Measurements from ENCODE around the gene TBC1D24. TPM values are rescaled to one million over a fixed set of nuclear protein-coding genes. Genes with fewer than 3 reads are reported as not detected.

The TBC1D24 gene
- total RNA-seq, 2 experiments from 2014 or later = 18.7 to 23.3 TPM

- Mint-ChIP-seq H3K36me3 (no peaks in the 10 kb centered on the region), H3K4me1 (peaks cover 8% of the 10 kb centered on the region), H3K9me3 (ENCODE audit: low read depth) (no peaks in the 10 kb centered on the region), H3K27me3 (no peaks in the 10 kb centered on the region), H3K4me3 (no peak overlapping the region), H3K27ac (no peak overlapping the region)
- ATAC-seq (peak; percentile 66), DNase-seq (no peak)
- CTCF ChIA-PET = interaction anchor here (1.5 kb wide), 1 partner anchor 256 kb away, joined by 4 read pairs; the partner anchor contains the start of gene ECI1
These were observed 32.2 kb downstream of the TBC1D24 start for GRCh38 chr16:2507052-2507659.

- DNase-seq = no peak
These were observed 32.7 kb downstream of the TBC1D24 start for GRCh38 chr16:2507665-2508064.

GRCh38 chr16:2508722-2509400 is 33.9 kb downstream of the TBC1D24 start:
- CTCF ChIA-PET = no interaction called here

More at GRCh38 chr16:2507665-2508064, 32.7 kb downstream of the TBC1D24 start:
- Mint-ChIP-seq H3K4me1 (peaks cover 11% of the 10 kb centered on the region), H3K27me3 (no peaks in the 10 kb centered on the region), H3K4me3 (no peak overlapping the region), H3K36me3 (no peaks in the 10 kb centered on the region), H3K9me3 (ENCODE audit: low read depth) (no peaks in the 10 kb centered on the region), H3K27ac (no peak overlapping the region)
- no peak for ATAC-seq
- CTCF ChIA-PET = interaction anchor here (1.5 kb wide), 1 partner anchor 257 kb away, joined by 4 read pairs; the partner anchor contains the start of gene ECI1

GRCh38 chr16:2511128-2511800 is 36.3 kb downstream of the TBC1D24 start:
- ATAC-seq (no peak), DNase-seq (no peak)
- CTCF ChIA-PET = interaction anchor here (1.0 to 1.7 kb wide), 2 partner anchors 10 to 171 kb away, joined by 3 to 5 read pairs; partner anchors contain the start of gene ABCA3
- no peak overlapping the region for H3K4me3 Mint-ChIP-seq
- peaks cover 35% of the 10 kb centered on the region for H3K4me1 Mint-ChIP-seq
- no peaks in the 10 kb centered on the region for H3K27me3 Mint-ChIP-seq
- H3K9me3 Mint-ChIP-seq (ENCODE audit: low read depth) = no peaks in the 10 kb centered on the region
- H3K36me3 Mint-ChIP-seq = peaks cover under 1% of the 10 kb centered on the region
- no peak overlapping the region for H3K27ac Mint-ChIP-seq

More at GRCh38 chr16:2508722-2509400, 33.9 kb downstream of the TBC1D24 start:
- no peaks in the 10 kb centered on the region for H3K36me3 Mint-ChIP-seq
- no peaks in the 10 kb centered on the region for H3K27me3 Mint-ChIP-seq
- DNase-seq = no peak
- no peaks in the 10 kb centered on the region for H3K9me3 Mint-ChIP-seq (ENCODE audit: low read depth)
- peaks cover 19% of the 10 kb centered on the region for H3K4me1 Mint-ChIP-seq
- H3K4me3 Mint-ChIP-seq = no peak overlapping the region
- no peak for ATAC-seq
- H3K27ac Mint-ChIP-seq = no peak overlapping the region

- H3K4me3 Mint-ChIP-seq = peak overlapping the region; percentile 9
- H3K27me3 Mint-ChIP-seq = no peaks in the 10 kb centered on the region
- peak overlapping the region; percentile 29 for H3K27ac Mint-ChIP-seq
- no peaks in the 10 kb centered on the region for H3K9me3 Mint-ChIP-seq (ENCODE audit: low read depth)
- peaks cover 42% of the 10 kb centered on the region for H3K4me1 Mint-ChIP-seq
- ATAC-seq = no peak
- DNase-seq = no peak
- peaks cover 4% of the 10 kb centered on the region for H3K36me3 Mint-ChIP-seq
- CTCF ChIA-PET = interaction anchor here (1.0 to 1.7 kb wide), 3 partner anchors 11 to 172 kb away, joined by 3 to 5 read pairs (median 3); partner anchors contain the start of gene ABCA3
These were observed 37.2 kb downstream of the TBC1D24 start for GRCh38 chr16:2511996-2512734.

- CTCF ChIA-PET = interaction anchor here (0.6 to 2.4 kb wide), 6 partner anchors 11 to 414 kb away, joined by 3 to 13 read pairs (median 3); partner anchors contain the start of gene CCNF
- ATAC-seq (no peak), DNase-seq (peak; percentile 54)
- Mint-ChIP-seq H3K4me3 (peak overlapping the region; percentile 85), H3K36me3 (peaks cover 4% of the 10 kb centered on the region), H3K27ac (peak overlapping the region; percentile 84), H3K9me3 (ENCODE audit: low read depth) (no peaks in the 10 kb centered on the region), H3K27me3 (no peaks in the 10 kb centered on the region), H3K4me1 (peaks cover 47% of the 10 kb centered on the region)
These were observed 37.9 kb downstream of the TBC1D24 start for GRCh38 chr16:2512735-2513404.

- peak within 1 kb of the TSS; percentile 97 for H3K27ac Mint-ChIP-seq
- H3K36me3 Mint-ChIP-seq = peaks cover 4% of the 10 kb centered on the region
- ATAC-seq = peak; percentile 89
- H3K4me1 Mint-ChIP-seq = peaks cover 49% of the 10 kb centered on the region
- peak; percentile 93 for DNase-seq
- no peaks in the 10 kb centered on the region for H3K27me3 Mint-ChIP-seq
- no peaks in the 10 kb centered on the region for H3K9me3 Mint-ChIP-seq (ENCODE audit: low read depth)
- H3K4me3 Mint-ChIP-seq = peak within 1 kb of the TSS; percentile 90
- CTCF ChIA-PET = interaction anchor here (0.6 to 2.4 kb wide), 7 partner anchors 10 to 413 kb away, joined by 3 to 13 read pairs (median 3); partner anchors contain the start of gene CCNF
These were observed 38.7 kb downstream of the TBC1D24 start, which contains the start of gene ATP6V0C for GRCh38 chr16:2513405-2514332. Gene ATP6V0C, plus strand, starts transcription at chr16:2513952. Its CDS starts 152 bp downstream, at chr16:2514104.

GRCh38 chr16:2514333-2515179 is 39.6 kb downstream of the TBC1D24 start:
- peak overlapping the region; percentile 97 for H3K27ac Mint-ChIP-seq
- CTCF ChIA-PET = interaction anchor here (0.7 to 2.4 kb wide), 5 partner anchors 11 to 262 kb away, joined by 3 to 13 read pairs (median 4); no protein-coding TSS in a partner anchor
- no peaks in the 10 kb centered on the region for H3K9me3 Mint-ChIP-seq (ENCODE audit: low read depth)
- H3K4me1 Mint-ChIP-seq = peaks cover 55% of the 10 kb centered on the region
- H3K4me3 Mint-ChIP-seq = peak overlapping the region; percentile 90
- peak; percentile 3 for ATAC-seq
- DNase-seq = peak; percentile 66
- peaks cover 5% of the 10 kb centered on the region for H3K36me3 Mint-ChIP-seq
- no peaks in the 10 kb centered on the region for H3K27me3 Mint-ChIP-seq

GRCh38 chr16:2515180-2515851 is 40.4 kb downstream of the TBC1D24 start:
- Mint-ChIP-seq H3K4me1 (peaks cover 54% of the 10 kb centered on the region), H3K27me3 (no peaks in the 10 kb centered on the region), H3K4me3 (peak overlapping the region; percentile 90), H3K27ac (peak overlapping the region; percentile 97), H3K9me3 (ENCODE audit: low read depth) (no peaks in the 10 kb centered on the region), H3K36me3 (peaks cover 9% of the 10 kb centered on the region)
- CTCF ChIA-PET = interaction anchor here (0.7 to 2.4 kb wide), 2 partner anchors 14 to 18 kb away, joined by 4 to 13 read pairs; no protein-coding TSS in a partner anchor
- DNase-seq (no peak), ATAC-seq (no peak)

- Mint-ChIP-seq H3K4me3 (peak overlapping the region; percentile 36), H3K27me3 (no peaks in the 10 kb centered on the region), H3K36me3 (peaks cover 9% of the 10 kb centered on the region), H3K27ac (peak overlapping the region; percentile 76), H3K4me1 (peaks cover 62% of the 10 kb centered on the region), H3K9me3 (ENCODE audit: low read depth) (no peaks in the 10 kb centered on the region)
- ATAC-seq (no peak), DNase-seq (no peak)
- CTCF ChIA-PET = no interaction called here
These were observed 41.7 kb downstream of the TBC1D24 start for GRCh38 chr16:2516391-2517240.

All from activated CD8-positive, alpha-beta memory T cell treated with anti-CD3 and anti-CD28 coated beads, Interleukin-2, amount 10 ng/mL, durations not matched to agents 7 days and 5 days (primary cell).